IMR-90 (cell line): ENCODE measurements around the gene CARD8. TPM values are rescaled to one million over a fixed set of nuclear protein-coding genes. Genes with fewer than 3 reads are reported as not detected.

Experiments used
- ATAC-seq: fragments of 200-7000 bp; cut with Tn5 transposase; 2 replicates; pipeline ENCODE4 v1.9.1; 2020; ENCODE audit warnings: low read depth, mild to moderate bottlenecking, moderate library complexity
- BruUV-seq: library from RNA; stranded (reverse); fragments of 400-500 nt; replicated peaks from 2 replicates; lab custom pipeline; 2021; lab: Mats Ljungman, UMichigan
- CTCF ChIA-PET: fragments of 300-600 bp; formaldehyde crosslinking; extraction: SDS; loops from one replicate; lab custom pipeline; 2021; ENCODE audit warnings: antibody characterized with exemption; lab: Yijun Ruan, JAX
- POLR2A ChIA-PET: fragments of 300-600 bp; sonication (Branson Sonifier 250); formaldehyde crosslinking; loops from one replicate; lab custom pipeline; 2022; ENCODE audit warnings: antibody characterized with exemption; ENCODE audit not compliant: unreplicated experiment; lab: Charles Lee
- DNase-seq: peaks from one replicate; pipeline ENCODE4 v3.0.0; 2013
- H2AFZ ChIP-seq: replicated peaks from 2 replicates; pipeline ENCODE3; 2013; ENCODE audit warnings: low read length, mild to moderate bottlenecking; ENCODE audit not compliant: poor library complexity
- H2AK5ac ChIP-seq: 2 replicates; pipeline ENCODE4 v1.6.1; 2013; ENCODE audit warnings: low read depth, low read length, inconsistent platforms
- H2AK9ac ChIP-seq: replicated peaks from 2 replicates; pipeline ENCODE3; 2013; ENCODE audit warnings: mild to moderate bottlenecking, low read depth, low read length, moderate library complexity; ENCODE audit not compliant: poor library complexity
- H2BK120ac ChIP-seq: 2 replicates; pipeline ENCODE4 v1.6.1; 2013; ENCODE audit warnings: low read depth, low read length, inconsistent platforms
- H2BK15ac ChIP-seq: 3 replicates; pipeline ENCODE4 v1.6.1; 2013; ENCODE audit warnings: low read depth, low read length, inconsistent platforms
- H2BK20ac ChIP-seq: 2 replicates; pipeline ENCODE4 v1.6.1; 2013; ENCODE audit warnings: low read depth, mild to moderate bottlenecking, inconsistent platforms, low read length, moderate library complexity
- H2BK5ac ChIP-seq: 2 replicates; pipeline ENCODE4 v1.6.1; 2013; ENCODE audit warnings: mild to moderate bottlenecking, low read depth, low read length, inconsistent platforms; ENCODE audit not compliant: poor library complexity, severe bottlenecking
- H3K14ac ChIP-seq: replicated peaks from 2 replicates; pipeline ENCODE4 v1.6.1; 2013; ENCODE audit warnings: low read depth, low read length, inconsistent platforms
- H3K18ac ChIP-seq: 2 replicates; pipeline ENCODE4 v1.6.1; 2013; ENCODE audit warnings: low read depth, low read length, control low read depth
- H3K23ac ChIP-seq: 2 replicates; pipeline ENCODE4 v1.6.1; 2013; ENCODE audit warnings: low read depth, low read length, inconsistent platforms
- H3K27ac ChIP-seq: 2 replicates; pipeline ENCODE4 v1.5.1; 2013; ENCODE audit warnings: mild to moderate bottlenecking, control low read depth, low read length; ENCODE audit not compliant: insufficient read depth
- H3K27me3 ChIP-seq: 2 replicates; pipeline ENCODE4 v1.6.1; 2013; ENCODE audit warnings: low read length; ENCODE audit not compliant: control insufficient read depth, insufficient read depth
- H3K36me3 ChIP-seq: 2 replicates; pipeline ENCODE4 v1.6.1; 2013; ENCODE audit warnings: low read length, mixed read lengths; ENCODE audit not compliant: control insufficient read depth, insufficient read depth
- H3K4ac ChIP-seq: 2 replicates; pipeline ENCODE4 v1.6.1; 2013; ENCODE audit warnings: low read depth, low read length, inconsistent platforms
- H3K4me1 ChIP-seq: 2 replicates; pipeline ENCODE4 v1.6.1; 2013; ENCODE audit warnings: low read length, mixed read lengths; ENCODE audit not compliant: control insufficient read depth, insufficient read depth
- H3K4me2 ChIP-seq: 2 replicates; pipeline ENCODE4 v1.6.1; 2013; ENCODE audit warnings: low read depth, mild to moderate bottlenecking, control low read depth, low read length, moderate library complexity
- H3K4me3 ChIP-seq: 2 replicates; pipeline ENCODE4 v1.5.1; 2013; ENCODE audit warnings: low read depth, mild to moderate bottlenecking, control low read depth, low read length, moderate library complexity; ENCODE audit not compliant: insufficient read depth
- H3K56ac ChIP-seq: 2 replicates; pipeline ENCODE4 v1.6.1; 2013; ENCODE audit warnings: low read length, inconsistent platforms; ENCODE audit not compliant: insufficient read depth; ENCODE audit errors: extremely low read depth
- H3K79me1 ChIP-seq, 2 experiments: 2 replicates each; pipeline ENCODE4 v1.6.1; 2013; ENCODE audit warnings: low read length in 2 of 2, inconsistent platforms in 1 of 2, low read depth in 1 of 2
- H3K9ac ChIP-seq: 2 replicates; pipeline ENCODE4 v1.6.1; 2013; ENCODE audit warnings: low read depth, low read length, control low read depth
- H3K9me1 ChIP-seq: 2 replicates; pipeline ENCODE4 v1.6.1; 2013; ENCODE audit warnings: low read length, inconsistent platforms; ENCODE audit not compliant: insufficient read depth
- H3K9me3 ChIP-seq: 2 replicates; pipeline ENCODE4 v1.6.1; 2013; ENCODE audit warnings: low read length; ENCODE audit not compliant: control insufficient read depth, insufficient read depth
- H4K20me1 ChIP-seq: 2 replicates; pipeline ENCODE4 v1.6.1; 2013; ENCODE audit warnings: low read length, inconsistent platforms; ENCODE audit not compliant: insufficient read depth
- H4K5ac ChIP-seq: 2 replicates; pipeline ENCODE4 v1.6.1; 2013; ENCODE audit warnings: mild to moderate bottlenecking, low read depth, low read length, control low read depth
- H4K8ac ChIP-seq, 2 experiments: 2 replicates each; pipeline ENCODE4 v1.6.1; 2013; ENCODE audit warnings: low read depth in 2 of 2, low read length in 2 of 2, control low read depth in 1 of 2, inconsistent platforms in 1 of 2
- H4K91ac ChIP-seq: 2 replicates; pipeline ENCODE4 v1.6.1; 2013; ENCODE audit warnings: low read depth, low read length, inconsistent platforms; ENCODE audit not compliant: insufficient read depth
- BHLHE40 ChIP-seq: fragments of 150-350 bp; IDR thresholded peaks from 2 replicates; pipeline ENCODE4 v1.6.1; 2016; ENCODE audit warnings: mild to moderate bottlenecking, low read depth, low read length
- CEBPB ChIP-seq: IDR thresholded peaks from 2 replicates; pipeline ENCODE4 v1.6.1; 2012; ENCODE audit warnings: low read depth, low read length, improper control_type of control experiment
- CHD1 ChIP-seq: IDR thresholded peaks from 2 replicates; pipeline ENCODE4 v1.6.1; 2012; ENCODE audit warnings: low read depth, low read length, improper control_type of control experiment
- MAFK ChIP-seq: IDR thresholded peaks from 2 replicates; pipeline ENCODE4 v1.6.1; 2012; ENCODE audit warnings: low read depth, low read length, improper control_type of control experiment
- MAZ ChIP-seq: IDR thresholded peaks from 2 replicates; pipeline ENCODE4 v1.6.1; 2012; ENCODE audit warnings: low read depth, mild to moderate bottlenecking, low read length, improper control_type of control experiment, moderate library complexity, borderline replicate concordance
- MXI1 ChIP-seq: IDR thresholded peaks from 2 replicates; pipeline ENCODE4 v1.6.1; 2012; ENCODE audit warnings: low read depth, mild to moderate bottlenecking, low read length, moderate library complexity, borderline replicate concordance
- NFE2L2 ChIP-seq: fragments of 150-350 bp; IDR thresholded peaks from 2 replicates; pipeline ENCODE4 v1.6.1; 2016; ENCODE audit warnings: low read depth, mild to moderate bottlenecking, low read length
- RAD21 ChIP-seq: IDR thresholded peaks from 2 replicates; pipeline ENCODE4 v1.6.1; 2012; ENCODE audit warnings: low read length, improper control_type of control experiment
- SMC3 ChIP-seq: fragments of 150-350 bp; IDR thresholded peaks from 2 replicates; pipeline ENCODE4 v1.6.1; 2016; ENCODE audit warnings: low read depth, mild to moderate bottlenecking, antibody characterized with exemption, low read length, moderate library complexity
- WGBS, 2 experiments: methylation state at CpG; one replicate each; pipeline versions ENCODE4 v1.1.5 to v1.1.7; 2013; ENCODE audit warnings: missing lambda C conversion rate in 2 of 2; ENCODE audit not compliant: insufficient read length in 1 of 2; ENCODE audit errors: extremely low coverage in 2 of 2; 5-methylcytosine and 5-hydroxymethylcytosine counted together
- dilution Hi-C: fragments of 300-500 bp; cut with HindIII; formaldehyde crosslinking; loops from one replicate; pipeline ENCODE4 v1.14.3; 2018; ENCODE audit warnings: low sequenced_read_pairs; ENCODE audit not compliant: unreplicated experiment
- in situ Hi-C: fragments of 300-500 bp; cut with MboI; formaldehyde crosslinking; loops from 3 replicates; pipeline ENCODE4 v1.14.3; 2019; ENCODE audit warnings: low sequenced_read_pairs, inconsistent platforms, mixed read lengths
- intact Hi-C: fragments of 100-400 bp; cut with micrococcal nuclease; formaldehyde crosslinking; loops from 2 replicates; pipeline ENCODE4 v1.10.0; 2022
- polyA plus RNA-seq, 3 experiments: library from polyadenylated mRNA; depleted of rRNA; stranded (reverse); fragments of >200 nt; gene quantifications; 2 replicates each; pipeline ENCODE4 v1.2.3, GENCODE V29; 2012; ENCODE audit warnings: low replicate concordance in 1 of 3
- total RNA-seq: library from RNA; depleted of rRNA; stranded (reverse); fragments of >200 nt; gene quantifications from 2 replicates; pipeline ENCODE4 v1.2.3, GENCODE V29; 2012
- TF ChIP-seq, protein P1 (sequence below): conservative IDR thresholded peaks from 2 replicates; pipeline ENCODE4 v1.5.1; 2012; ENCODE audit warnings: mild to moderate bottlenecking, low read depth, low read length, improper control_type of control experiment
- TF ChIP-seq, protein P2 (sequence below): fragments of 150-350 bp; IDR thresholded peaks from 2 replicates; pipeline ENCODE4 v1.6.1; 2016; ENCODE audit warnings: low read depth, mild to moderate bottlenecking, low read length, moderate library complexity, borderline replicate concordance
- TF ChIP-seq, protein P3 (sequence below): fragments of 150-350 bp; IDR thresholded peaks from 2 replicates; pipeline ENCODE4 v1.6.1; 2017; ENCODE audit warnings: mild to moderate bottlenecking, antibody characterized with exemption, low read length, low read depth

The CARD8 gene
- total and polyA plus RNA-seq, 2 of the 4 experiments (the other 2 are of a cell fraction) = 11.3 to 15.5 TPM

DNA sequence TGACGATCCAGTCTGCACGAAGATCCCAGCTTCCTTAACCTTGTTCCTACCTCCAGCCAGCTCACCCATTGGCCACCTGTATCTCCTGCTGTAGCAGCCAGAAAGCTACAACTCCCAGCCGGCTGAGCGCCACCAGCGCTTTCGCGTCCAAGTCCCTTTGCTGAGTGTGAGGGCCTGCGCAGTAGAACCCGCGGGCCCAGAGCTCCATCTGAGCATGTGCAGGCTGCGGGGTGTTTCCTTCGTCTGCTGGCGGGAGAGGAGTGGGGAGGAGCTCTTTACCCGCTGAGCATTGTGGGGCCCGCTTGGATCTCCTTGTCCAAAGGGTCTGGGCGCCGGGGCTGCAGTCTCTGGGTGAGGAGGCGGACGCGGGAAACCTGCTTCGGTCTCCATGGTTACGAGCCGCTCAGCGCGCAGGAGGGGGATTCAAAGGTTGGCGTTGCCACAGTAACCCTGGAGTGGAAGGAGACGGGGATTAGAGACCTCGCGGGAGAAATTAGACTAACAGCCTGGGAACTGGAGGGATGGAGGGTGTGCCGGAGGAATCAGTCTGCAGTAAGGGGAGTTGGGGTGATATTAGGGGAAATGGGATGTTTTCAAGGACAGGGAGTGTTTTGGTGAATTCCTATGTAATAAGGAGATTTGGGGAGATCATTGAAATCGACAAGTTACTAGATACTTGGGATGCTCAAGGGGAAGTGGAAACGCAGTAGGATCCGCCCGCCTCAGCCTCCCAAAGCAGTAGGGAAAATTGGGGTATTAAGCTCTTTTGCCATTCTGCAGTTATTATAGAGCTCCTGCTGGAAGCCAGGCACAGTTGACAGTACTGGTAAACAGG lies 51.7 kb downstream of the CARD8 start:
- H3K56ac ChIP-seq = peak overlapping the region; percentile 75
- no peak overlapping the region for H2BK20ac ChIP-seq
- no TSS peak for BruUV-seq
- intact Hi-C loops = no loop called here
- ChIA-PET CTCF (interaction anchor here (0.6 to 1.8 kb wide), 5 partner anchors 10 to 679 kb away, joined by 3 to 6 read pairs (median 4); no protein-coding TSS in a partner anchor), POLR2A (interaction anchor here (1.0 to 1.6 kb wide), 2 partner anchors 14 to 52 kb away, joined by 3 to 7 read pairs; partner anchors contain the start of gene CARD8)
- 0 out of 2 replicates have a peak overlapping the region, but pooled peaks have one; percentile 4 for H2BK120ac ChIP-seq
- H2BK15ac ChIP-seq = no peak overlapping the region; the same call in 2 of the 3 replicates
- peak overlapping the region; percentile 39; the same call in 1 of the 2 replicates for H3K18ac ChIP-seq
- peak overlapping the region; percentile 52; the same call in 1 of the 2 replicates for H2AK5ac ChIP-seq
- H3K9me1 ChIP-seq = 0 out of 2 replicates have a peak, but pooled peaks cover 3% of the 10 kb centered on the region
- peak overlapping the region; percentile 71 for H4K5ac ChIP-seq
- H4K8ac ChIP-seq = peak overlapping the region; percentile 93 to 97
- H3K4me3 ChIP-seq = peak overlapping the region; percentile 65
- peak overlapping the region; percentile 92 for H2AFZ ChIP-seq
- H3K79me1 ChIP-seq = peaks cover 10 to 37% of the 10 kb centered on the region in 2 experiments
- in situ Hi-C loops = no loop called here
- H3K14ac ChIP-seq = peak overlapping the region; percentile 85
- peak overlapping the region; percentile 80 for H4K91ac ChIP-seq
- H2AK9ac ChIP-seq = peak overlapping the region; percentile 45
- DNase-seq (peak; percentile 94), ATAC-seq (peak; percentile 100)
- peak overlapping the region; percentile 92 for H3K4me2 ChIP-seq
- H3K27ac ChIP-seq = peak overlapping the region; percentile 65
- H3K36me3 ChIP-seq = no peaks in the 10 kb centered on the region
- dilution Hi-C loops = no loop called here
- peak overlapping the region; percentile 91 for H3K9ac ChIP-seq
- H3K23ac ChIP-seq = peak overlapping the region; percentile 80; the same call in 1 of the 2 replicates
- H3K9me3 ChIP-seq = no peaks in the 10 kb centered on the region
- H3K27me3 ChIP-seq = no peaks in the 10 kb centered on the region
- no peaks in the 10 kb centered on the region for H4K20me1 ChIP-seq
- WGBS, 2 experiments = 0% methylated on average over 6 of the region's 34 CpGs; no CpG with 5 or more reads in 1 of the 2 experiments
- H3K4me1 ChIP-seq = peaks cover 2% of the 10 kb centered on the region; the same call in 1 of the 2 replicates
- peak overlapping the region; percentile 81 for H3K4ac ChIP-seq
- peak overlapping the region; percentile 49 for H2BK5ac ChIP-seq
- TF ChIP-seq MAZ = peak; percentile 77; the same call in 1 of the 2 replicates
- TF ChIP-seq MXI1 = 0 out of 2 replicates have a peak, but pooled peaks have one; percentile 7
- TF ChIP-seq CHD1 = no peak
- no peak for TF ChIP-seq RAD21
- TF ChIP-seq, protein P1, sequence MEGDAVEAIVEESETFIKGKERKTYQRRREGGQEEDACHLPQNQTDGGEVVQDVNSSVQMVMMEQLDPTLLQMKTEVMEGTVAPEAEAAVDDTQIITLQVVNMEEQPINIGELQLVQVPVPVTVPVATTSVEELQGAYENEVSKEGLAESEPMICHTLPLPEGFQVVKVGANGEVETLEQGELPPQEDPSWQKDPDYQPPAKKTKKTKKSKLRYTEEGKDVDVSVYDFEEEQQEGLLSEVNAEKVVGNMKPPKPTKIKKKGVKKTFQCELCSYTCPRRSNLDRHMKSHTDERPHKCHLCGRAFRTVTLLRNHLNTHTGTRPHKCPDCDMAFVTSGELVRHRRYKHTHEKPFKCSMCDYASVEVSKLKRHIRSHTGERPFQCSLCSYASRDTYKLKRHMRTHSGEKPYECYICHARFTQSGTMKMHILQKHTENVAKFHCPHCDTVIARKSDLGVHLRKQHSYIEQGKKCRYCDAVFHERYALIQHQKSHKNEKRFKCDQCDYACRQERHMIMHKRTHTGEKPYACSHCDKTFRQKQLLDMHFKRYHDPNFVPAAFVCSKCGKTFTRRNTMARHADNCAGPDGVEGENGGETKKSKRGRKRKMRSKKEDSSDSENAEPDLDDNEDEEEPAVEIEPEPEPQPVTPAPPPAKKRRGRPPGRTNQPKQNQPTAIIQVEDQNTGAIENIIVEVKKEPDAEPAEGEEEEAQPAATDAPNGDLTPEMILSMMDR = no peak
- TF ChIP-seq, protein P2, sequence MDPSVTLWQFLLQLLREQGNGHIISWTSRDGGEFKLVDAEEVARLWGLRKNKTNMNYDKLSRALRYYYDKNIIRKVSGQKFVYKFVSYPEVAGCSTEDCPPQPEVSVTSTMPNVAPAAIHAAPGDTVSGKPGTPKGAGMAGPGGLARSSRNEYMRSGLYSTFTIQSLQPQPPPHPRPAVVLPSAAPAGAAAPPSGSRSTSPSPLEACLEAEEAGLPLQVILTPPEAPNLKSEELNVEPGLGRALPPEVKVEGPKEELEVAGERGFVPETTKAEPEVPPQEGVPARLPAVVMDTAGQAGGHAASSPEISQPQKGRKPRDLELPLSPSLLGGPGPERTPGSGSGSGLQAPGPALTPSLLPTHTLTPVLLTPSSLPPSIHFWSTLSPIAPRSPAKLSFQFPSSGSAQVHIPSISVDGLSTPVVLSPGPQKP = no peak
- TF ChIP-seq NFE2L2 = no peak
- no peak for TF ChIP-seq BHLHE40
- TF ChIP-seq, protein P3, sequence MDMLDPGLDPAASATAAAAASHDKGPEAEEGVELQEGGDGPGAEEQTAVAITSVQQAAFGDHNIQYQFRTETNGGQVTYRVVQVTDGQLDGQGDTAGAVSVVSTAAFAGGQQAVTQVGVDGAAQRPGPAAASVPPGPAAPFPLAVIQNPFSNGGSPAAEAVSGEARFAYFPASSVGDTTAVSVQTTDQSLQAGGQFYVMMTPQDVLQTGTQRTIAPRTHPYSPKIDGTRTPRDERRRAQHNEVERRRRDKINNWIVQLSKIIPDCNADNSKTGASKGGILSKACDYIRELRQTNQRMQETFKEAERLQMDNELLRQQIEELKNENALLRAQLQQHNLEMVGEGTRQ = no peak
- no peak for TF ChIP-seq MAFK
- TF ChIP-seq CEBPB = no peak
- no peak for TF ChIP-seq SMC3
